ENCODE results near the gene EGFR.

EGFR gene

GRCh38 chr7:55021053-55021452 lies 2.2 kb downstream of the EGFR start (continued):
- no peak for TF ChIP-seq ZNF70 (CRISPR knock-in tag; IDR thresholded peaks at IDR 0.05)

DNA sequence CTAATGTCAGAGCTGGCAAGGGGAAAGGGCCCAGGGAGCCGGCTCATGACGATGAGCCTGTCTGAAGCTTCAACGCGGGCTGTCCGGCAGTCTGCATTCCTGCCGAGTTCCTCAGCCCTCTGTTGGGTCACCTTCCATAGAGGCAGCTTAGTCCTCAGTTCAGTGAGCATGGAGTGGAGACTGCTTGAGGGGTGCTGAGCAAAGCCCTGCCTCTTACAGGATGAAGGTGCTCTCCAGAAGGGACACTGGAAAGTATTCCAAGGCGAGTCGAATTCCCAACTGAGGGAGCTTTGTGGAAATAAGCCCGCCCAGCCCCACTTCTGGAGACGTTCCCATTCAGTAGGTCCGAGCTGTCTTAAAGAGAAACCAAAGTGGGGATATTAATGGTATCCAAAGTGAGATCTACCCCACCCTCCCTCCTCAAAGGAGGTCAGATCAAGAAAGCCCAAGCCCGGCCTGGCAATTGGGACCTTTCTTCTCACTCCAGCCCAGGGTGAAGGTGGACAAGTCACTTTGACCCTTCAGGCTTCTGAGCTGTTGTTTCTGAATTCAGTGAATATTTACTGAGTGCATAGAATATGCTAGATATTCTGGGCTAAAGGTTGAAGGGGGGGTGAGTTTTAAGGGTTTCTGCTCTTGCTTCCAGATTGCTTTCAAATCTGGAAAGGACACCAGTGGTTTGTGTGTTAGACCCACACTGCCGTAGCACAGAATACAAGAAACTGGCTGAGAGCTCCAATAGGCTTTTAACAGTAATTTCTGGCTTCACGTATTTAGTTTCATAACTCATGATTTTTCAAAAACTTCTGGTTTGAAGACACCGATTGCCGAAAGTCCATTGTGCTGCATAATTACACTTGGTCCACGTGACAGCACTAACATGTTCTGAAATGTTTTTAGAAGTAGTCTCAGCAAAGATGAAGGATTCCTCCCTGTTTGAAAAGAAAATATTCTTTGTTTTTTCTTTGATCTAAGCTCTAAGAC lies 3.5 kb downstream of the EGFR start:
- TF ChIP-seq PPARA (CRISPR knock-in tag; IDR thresholded peaks at IDR 0.05; ENCODE audit: borderline replicate concordance) (no peak), ZFP30 (CRISPR knock-in tag; IDR thresholded peaks at IDR 0.05) (no peak), OSR1 (CRISPR knock-in tag; IDR thresholded peaks at IDR 0.05) (no peak), ISL1 (CRISPR knock-in tag; IDR thresholded peaks at IDR 0.05) (no peak), TCF4 (CRISPR knock-in tag; IDR thresholded peaks at IDR 0.05; ENCODE audit: borderline replicate concordance) (no peak), ZNF70 (CRISPR knock-in tag; IDR thresholded peaks at IDR 0.05) (no peak), CSRNP3 (CRISPR knock-in tag; IDR thresholded peaks at IDR 0.05) (no peak), ZNF8 (CRISPR knock-in tag; IDR thresholded peaks at IDR 0.05) (no peak), CSDC2 (CRISPR knock-in tag; IDR thresholded peaks at IDR 0.05) (no peak), TOX (CRISPR knock-in tag; IDR thresholded peaks at IDR 0.05; ENCODE audit: borderline replicate concordance) (no peak), ESRRG (CRISPR knock-in tag; IDR thresholded peaks at IDR 0.05) (no peak), ARNTL (CRISPR knock-in tag; IDR thresholded peaks at IDR 0.05; ENCODE audit: borderline replicate concordance, low read depth) (no peak), POU6F1 (CRISPR knock-in tag; IDR thresholded peaks at IDR 0.05; ENCODE audit: borderline replicate concordance, low read depth) (no peak), ZNF565 (CRISPR knock-in tag; conservative IDR thresholded peaks at IDR 0.05; ENCODE audit: low read depth) (no peak), GLIS3 (CRISPR knock-in tag; IDR thresholded peaks at IDR 0.05) (no peak)
- TF ChIP-seq, protein P1, sequence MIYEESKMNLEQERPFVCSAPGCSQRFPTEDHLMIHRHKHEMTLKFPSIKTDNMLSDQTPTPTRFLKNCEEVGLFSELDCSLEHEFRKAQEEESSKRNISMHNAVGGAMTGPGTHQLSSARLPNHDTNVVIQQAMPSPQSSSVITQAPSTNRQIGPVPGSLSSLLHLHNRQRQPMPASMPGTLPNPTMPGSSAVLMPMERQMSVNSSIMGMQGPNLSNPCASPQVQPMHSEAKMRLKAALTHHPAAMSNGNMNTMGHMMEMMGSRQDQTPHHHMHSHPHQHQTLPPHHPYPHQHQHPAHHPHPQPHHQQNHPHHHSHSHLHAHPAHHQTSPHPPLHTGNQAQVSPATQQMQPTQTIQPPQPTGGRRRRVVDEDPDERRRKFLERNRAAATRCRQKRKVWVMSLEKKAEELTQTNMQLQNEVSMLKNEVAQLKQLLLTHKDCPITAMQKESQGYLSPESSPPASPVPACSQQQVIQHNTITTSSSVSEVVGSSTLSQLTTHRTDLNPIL (CRISPR knock-in tag; IDR thresholded peaks at IDR 0.05; ENCODE audit: low read depth): no peak
- TF ChIP-seq, protein P2, sequence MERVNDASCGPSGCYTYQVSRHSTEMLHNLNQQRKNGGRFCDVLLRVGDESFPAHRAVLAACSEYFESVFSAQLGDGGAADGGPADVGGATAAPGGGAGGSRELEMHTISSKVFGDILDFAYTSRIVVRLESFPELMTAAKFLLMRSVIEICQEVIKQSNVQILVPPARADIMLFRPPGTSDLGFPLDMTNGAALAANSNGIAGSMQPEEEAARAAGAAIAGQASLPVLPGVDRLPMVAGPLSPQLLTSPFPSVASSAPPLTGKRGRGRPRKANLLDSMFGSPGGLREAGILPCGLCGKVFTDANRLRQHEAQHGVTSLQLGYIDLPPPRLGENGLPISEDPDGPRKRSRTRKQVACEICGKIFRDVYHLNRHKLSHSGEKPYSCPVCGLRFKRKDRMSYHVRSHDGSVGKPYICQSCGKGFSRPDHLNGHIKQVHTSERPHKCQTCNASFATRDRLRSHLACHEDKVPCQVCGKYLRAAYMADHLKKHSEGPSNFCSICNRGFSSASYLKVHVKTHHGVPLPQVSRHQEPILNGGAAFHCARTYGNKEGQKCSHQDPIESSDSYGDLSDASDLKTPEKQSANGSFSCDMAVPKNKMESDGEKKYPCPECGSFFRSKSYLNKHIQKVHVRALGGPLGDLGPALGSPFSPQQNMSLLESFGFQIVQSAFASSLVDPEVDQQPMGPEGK (CRISPR knock-in tag; IDR thresholded peaks at IDR 0.05; ENCODE audit: borderline replicate concordance): no peak
- no peak for ATAC-seq

GRCh38 chr7:55023841-55024505 lies 5.2 kb downstream of the EGFR start:
- ATAC-seq: no peak
- no peak for TF ChIP-seq ZFP3 (CRISPR knock-in tag; IDR thresholded peaks at IDR 0.05)
- no peak for TF ChIP-seq POU6F1 (CRISPR knock-in tag; IDR thresholded peaks at IDR 0.05; ENCODE audit: borderline replicate concordance, low read depth)
- no peak for TF ChIP-seq ZNF8 (CRISPR knock-in tag; IDR thresholded peaks at IDR 0.05)
- no peak for TF ChIP-seq ISL1 (CRISPR knock-in tag; IDR thresholded peaks at IDR 0.05)
- no peak for TF ChIP-seq PPARA (CRISPR knock-in tag; IDR thresholded peaks at IDR 0.05; ENCODE audit: borderline replicate concordance)

DNA sequence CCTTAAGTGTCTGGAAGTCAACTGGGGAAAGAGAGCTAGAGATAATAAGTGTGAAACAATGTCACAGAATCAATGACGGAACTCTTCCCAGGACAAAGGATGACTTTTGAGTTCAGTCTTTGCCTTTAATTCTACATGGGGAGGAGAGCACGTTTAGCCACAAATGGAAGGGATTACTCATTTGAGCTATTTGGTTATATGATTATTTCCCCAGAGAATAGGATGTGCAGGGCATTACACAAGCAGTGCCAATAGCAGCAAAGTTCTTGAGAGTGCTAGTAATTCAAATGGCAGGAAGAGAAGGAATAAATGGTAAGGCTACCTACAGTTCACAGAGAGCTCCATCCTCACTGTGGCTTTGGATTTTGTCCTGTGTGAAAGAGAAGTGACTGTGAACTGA lies 6.0 kb downstream of the EGFR start:
- ATAC-seq: no peak
- TF ChIP-seq, protein P1 (CRISPR knock-in tag; IDR thresholded peaks at IDR 0.05; ENCODE audit: low read depth): no peak
- TF ChIP-seq ZNF70 (CRISPR knock-in tag; IDR thresholded peaks at IDR 0.05): no peak
- no peak for TF ChIP-seq ZNF565 (CRISPR knock-in tag; conservative IDR thresholded peaks at IDR 0.05; ENCODE audit: low read depth)
- no peak for TF ChIP-seq ZNF8 (CRISPR knock-in tag; IDR thresholded peaks at IDR 0.05)
- TF ChIP-seq ZC3H10 (CRISPR knock-in tag; IDR thresholded peaks at IDR 0.05): no peak
- TF ChIP-seq, protein P2 (CRISPR knock-in tag; IDR thresholded peaks at IDR 0.05; ENCODE audit: borderline replicate concordance): no peak
- no peak for TF ChIP-seq TCF4 (CRISPR knock-in tag; IDR thresholded peaks at IDR 0.05; ENCODE audit: borderline replicate concordance)
- TF ChIP-seq BACH2 (CRISPR knock-in tag; IDR thresholded peaks at IDR 0.05; ENCODE audit: borderline replicate concordance): no peak
- TF ChIP-seq POU6F1 (CRISPR knock-in tag; IDR thresholded peaks at IDR 0.05; ENCODE audit: borderline replicate concordance, low read depth): no peak

All from SK-N-SH treated with all-trans-retinoic acid at 6 μM for 48 hours (cell line).